Measurements from ENCODE around the gene ASCL1.

The ASCL1 gene

DNA sequence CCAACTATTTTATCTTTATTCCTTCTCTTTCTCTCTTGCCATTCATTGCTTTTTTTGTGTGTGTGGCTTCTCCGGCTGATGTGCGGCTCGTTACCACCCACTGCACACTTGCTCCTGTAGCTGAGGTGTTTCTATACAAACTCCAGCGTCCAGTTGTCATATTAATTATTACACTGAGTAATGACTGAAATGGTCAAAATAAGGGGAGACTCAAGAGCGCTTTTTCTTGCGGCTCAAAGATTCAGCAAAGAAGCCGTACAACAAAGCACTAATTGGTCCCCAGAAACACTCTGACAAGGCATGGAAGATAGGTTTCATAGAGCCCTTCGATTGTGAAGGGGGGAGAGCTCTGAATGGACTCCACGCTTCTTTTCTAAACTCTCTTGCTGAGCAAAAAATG is 5.6 kb upstream of the ASCL1 start:
- no peak for DNase-seq (ENCODE audit: low read depth)

DNA sequence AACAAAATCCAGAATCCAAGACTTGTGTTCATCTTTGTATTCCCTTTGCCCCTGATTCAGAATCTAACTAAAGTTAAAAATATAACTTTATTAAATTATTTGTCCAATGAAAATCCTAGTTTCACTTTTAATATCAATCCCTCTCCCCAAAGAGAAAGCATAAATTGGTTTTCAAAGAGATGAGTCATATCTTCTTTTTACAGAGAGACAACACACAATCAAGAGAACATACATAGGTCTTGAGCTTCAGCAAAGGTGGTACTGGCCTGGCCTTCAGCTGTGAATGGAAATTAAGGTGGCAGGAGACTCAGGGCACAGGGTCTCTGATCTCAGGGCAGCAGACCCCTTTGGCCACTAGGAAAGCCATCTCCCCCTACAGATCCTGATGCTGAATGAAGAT is 4.3 kb upstream of the ASCL1 start:
- no peak for DNase-seq (ENCODE audit: low read depth)

DNA sequence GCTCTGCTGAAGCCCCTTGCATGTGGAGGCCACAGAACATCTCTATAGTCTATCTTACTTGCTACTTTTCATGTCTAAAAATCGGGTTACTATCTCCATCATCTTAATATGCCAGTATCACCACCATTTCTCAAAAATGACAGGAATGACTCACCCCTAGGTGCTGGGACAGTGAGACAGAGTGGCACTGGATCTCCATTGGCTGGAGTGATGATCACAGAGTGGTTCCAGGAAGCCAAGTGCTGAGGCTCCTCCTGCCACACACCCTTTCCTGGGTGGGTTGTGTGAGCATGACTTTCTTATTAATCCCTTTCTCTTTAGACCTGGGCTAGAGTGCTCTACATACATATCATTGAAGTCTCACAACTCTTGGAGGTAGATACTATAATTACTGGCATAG is 3.3 kb upstream of the ASCL1 start:
- DNase-seq (ENCODE audit: low read depth) = no peak

GRCh38 chr12:102955926-102956737 is 1.3 kb upstream of the ASCL1 start:
- DNase-seq (ENCODE audit: low read depth) = no peak

- DNase-seq (ENCODE audit: low read depth) = no peak
These were observed 641 bp upstream of the ASCL1 start for GRCh38 chr12:102956738-102957327.

- DNase-seq (ENCODE audit: low read depth) = no peak
These were observed 777 bp downstream of the ASCL1 start for GRCh38 chr12:102958073-102958829.

DNA sequence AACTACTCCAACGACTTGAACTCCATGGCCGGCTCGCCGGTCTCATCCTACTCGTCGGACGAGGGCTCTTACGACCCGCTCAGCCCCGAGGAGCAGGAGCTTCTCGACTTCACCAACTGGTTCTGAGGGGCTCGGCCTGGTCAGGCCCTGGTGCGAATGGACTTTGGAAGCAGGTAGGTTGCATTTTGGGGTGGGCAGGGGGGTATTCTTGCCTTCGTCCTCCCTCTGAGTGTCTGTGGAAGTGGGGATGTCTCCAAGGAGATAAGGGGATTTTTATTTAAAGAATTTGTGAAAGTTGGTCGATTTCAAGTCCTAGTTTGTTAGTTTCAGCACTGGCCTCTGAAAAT is 1.3 kb downstream of the ASCL1 start:
- no peak for DNase-seq (ENCODE audit: low read depth)

DNA sequence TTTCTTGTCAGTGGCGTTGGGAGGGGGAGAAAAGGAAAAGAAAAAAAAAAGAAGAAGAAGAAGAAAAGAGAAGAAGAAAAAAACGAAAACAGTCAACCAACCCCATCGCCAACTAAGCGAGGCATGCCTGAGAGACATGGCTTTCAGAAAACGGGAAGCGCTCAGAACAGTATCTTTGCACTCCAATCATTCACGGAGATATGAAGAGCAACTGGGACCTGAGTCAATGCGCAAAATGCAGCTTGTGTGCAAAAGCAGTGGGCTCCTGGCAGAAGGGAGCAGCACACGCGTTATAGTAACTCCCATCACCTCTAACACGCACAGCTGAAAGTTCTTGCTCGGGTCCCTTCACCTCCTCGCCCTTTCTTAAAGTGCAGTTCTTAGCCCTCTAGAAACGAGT is 1.9 kb downstream of the ASCL1 start:
- DNase-seq (ENCODE audit: low read depth) = no peak

DNA sequence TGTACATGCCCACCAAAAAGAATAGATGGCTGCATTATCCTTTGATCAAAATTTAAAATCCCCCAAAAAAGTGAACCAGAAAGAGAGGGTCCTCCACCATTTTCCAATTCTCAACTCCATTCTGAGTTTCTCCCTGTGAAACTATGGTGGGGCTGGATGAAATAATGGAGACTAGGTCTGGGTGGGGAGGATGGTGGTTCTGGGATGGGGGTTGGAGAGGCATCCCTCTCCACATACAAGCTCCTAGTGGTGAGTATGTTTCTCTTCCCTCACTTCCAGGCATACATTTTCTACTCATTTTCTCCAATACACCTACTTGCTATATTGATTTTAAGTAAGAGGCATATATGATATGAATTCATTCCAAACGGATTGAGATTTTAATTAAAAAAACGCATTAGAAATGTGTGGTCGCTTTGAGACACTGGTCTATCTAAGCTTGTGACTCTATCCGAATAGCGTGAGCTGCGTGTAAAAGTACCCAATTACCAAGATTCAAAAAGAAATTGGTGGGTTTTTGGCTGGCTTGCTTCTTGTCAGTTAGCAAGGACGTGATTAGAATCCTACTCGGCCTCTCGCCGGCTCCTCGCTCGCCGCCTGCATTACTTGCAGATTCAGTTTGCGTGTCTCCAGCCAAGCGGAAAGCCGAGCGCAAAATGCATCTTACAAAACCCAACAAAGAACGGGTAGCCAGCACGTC is 3.4 kb downstream of the ASCL1 start:
- no peak for DNase-seq (ENCODE audit: low read depth)

DNA sequence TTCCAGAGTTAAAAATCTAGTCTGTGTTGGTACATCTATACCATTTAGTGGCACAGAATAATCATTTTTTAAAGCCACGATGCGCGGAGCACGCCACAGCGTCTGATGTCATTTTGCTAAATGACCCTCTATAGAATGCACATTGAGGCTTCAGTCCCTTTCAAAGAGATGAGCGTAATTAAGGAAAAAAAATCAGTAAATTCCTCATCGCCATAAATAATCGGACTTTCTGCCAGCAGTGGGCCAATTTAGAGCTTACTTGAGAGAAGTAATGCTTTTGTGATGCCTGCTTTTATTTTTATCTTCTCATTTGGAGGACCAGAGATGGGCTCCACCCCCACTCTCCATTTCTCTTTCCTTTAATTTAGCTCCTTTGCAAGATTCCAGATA is 4.0 kb downstream of the ASCL1 start:
- DNase-seq (ENCODE audit: low read depth) = no peak

DNA sequence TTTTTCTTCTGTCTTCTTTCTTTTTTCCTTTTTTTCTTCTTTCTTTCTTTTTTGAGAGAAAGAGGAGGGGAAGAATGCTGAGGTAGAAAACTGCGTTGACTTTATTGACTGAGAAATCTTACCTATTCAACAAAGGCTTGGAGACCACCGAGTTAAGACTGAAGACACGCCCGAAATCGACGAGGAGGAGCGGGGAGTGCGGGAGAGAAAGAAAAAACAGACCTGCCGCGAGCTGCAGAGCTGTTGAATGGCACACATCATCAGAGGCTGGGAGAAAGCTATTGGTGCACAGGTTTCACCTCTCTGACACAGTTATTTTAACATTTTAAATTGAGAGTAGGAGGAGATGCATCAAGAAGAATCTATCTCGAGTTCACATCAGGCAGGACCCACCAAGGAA is 5.1 kb downstream of the ASCL1 start:
- DNase-seq (ENCODE audit: low read depth) = no peak

- DNase-seq (ENCODE audit: low read depth) = no peak
These were observed 5.5 kb downstream of the ASCL1 start for GRCh38 chr12:102962986-102963385.

DNA sequence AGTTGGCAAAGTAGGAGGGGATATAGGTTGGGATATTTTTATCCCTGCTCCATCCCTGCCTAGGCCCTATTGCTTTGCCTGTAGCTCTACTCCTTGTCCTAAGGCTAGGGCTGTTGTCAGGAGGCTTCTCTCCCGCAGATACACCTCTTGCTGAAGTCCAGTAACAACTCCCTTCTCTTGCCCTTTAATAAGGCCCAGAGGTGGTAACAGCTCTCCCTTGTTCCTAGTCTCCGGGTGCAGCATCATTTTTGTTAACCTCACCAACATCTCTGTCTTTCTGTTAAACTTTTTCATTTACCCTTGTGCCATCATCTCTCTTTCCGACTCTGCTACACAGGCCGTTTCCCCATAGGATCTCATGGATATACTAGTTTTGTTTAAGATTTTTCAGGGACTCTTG is 6.3 kb downstream of the ASCL1 start:
- no peak for DNase-seq (ENCODE audit: low read depth)

- DNase-seq (ENCODE audit: low read depth) = no peak
These were observed 7.4 kb downstream of the ASCL1 start for GRCh38 chr12:102964872-102965271.

DNA sequence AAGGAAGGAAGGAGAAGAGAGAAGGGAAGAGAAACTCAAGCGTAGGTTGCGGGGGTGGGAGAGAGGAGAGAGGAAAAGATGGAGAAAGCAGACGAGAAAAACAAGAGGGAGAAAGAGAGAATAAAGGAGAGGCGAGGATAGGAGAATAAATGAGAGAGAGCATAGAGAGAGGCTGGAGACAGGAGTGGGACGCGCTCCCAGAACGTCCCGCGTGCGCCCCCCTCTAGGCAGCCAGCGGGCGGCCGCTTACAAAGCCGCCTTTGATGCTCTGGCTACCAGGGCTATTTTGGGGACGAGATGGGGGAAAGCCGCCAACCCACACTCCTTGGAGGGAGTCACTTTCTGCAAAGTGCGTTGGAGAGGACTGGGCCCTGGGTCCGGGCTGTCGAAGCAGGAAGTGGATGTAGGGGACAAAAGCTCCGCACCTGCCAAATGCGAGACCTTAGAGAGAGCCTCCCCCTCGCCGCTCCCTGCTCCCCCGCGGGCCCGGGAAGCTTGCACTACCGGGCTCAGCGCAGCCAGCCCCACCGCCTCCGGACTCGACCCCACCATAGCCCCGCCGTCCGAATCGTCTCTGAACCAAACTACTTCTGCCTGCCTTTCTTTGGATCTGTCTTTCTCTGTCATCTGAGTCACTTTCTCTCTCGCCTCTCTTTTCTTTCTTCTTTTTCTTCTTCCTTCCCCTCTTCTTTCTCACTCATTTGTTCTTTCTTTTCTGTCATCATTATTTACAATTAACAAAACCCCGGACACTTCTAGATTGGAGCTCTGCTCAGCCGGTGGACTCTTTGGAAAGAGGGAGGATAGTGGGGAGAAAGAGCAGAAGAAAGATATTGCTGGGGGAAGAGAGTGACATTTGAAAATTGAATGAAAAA is 8.0 kb downstream of the ASCL1 start:
- no peak for DNase-seq (ENCODE audit: low read depth)

GRCh38 chr12:102966200-102966863 is 8.9 kb downstream of the ASCL1 start:
- no peak for DNase-seq (ENCODE audit: low read depth)

- DNase-seq (ENCODE audit: low read depth) = no peak
These were observed 13.3 kb downstream of the ASCL1 start for GRCh38 chr12:102970780-102971179.

DNA sequence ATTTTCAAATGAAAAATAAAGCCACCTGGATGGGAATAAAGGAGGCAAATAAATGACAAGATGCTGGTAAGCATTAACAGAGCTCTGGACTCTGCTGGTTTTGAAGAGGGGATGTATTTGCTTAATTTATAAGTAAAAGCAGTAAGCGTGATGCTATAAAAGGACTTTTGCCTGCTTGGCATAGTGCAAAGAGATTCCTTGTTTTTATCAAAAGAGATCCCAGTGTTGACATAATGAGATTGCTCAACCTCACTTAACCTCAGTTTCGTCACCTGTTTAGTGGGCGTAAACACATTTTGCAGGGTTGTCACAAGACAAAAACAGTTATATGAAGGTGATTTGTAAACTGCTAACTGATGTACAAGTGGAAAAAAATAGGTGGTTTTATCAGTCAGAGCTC is 13.8 kb downstream of the ASCL1 start:
- no peak for DNase-seq (ENCODE audit: low read depth)

DNA sequence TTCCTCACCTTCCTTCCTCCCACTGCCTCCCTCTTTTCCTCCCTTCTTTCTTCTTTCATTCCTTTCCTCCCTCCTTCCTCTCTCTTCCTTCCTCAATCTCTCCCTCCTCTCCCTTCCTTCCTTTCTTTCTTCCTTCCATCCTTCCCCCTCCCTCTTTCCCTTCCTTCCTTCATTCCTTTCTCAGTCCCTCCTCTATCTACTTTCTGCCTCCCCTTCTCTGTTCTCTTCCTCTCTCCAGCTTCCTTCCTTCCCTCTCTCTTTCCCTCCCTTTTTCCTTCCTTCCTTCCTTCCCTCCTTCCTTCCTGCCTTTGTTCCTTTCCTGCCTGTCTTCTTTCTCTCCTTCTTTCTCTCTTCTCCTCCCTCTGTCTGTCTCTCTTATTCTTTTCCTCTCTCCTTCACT is 16.1 kb downstream of the ASCL1 start:
- no peak for DNase-seq (ENCODE audit: low read depth)

DNA sequence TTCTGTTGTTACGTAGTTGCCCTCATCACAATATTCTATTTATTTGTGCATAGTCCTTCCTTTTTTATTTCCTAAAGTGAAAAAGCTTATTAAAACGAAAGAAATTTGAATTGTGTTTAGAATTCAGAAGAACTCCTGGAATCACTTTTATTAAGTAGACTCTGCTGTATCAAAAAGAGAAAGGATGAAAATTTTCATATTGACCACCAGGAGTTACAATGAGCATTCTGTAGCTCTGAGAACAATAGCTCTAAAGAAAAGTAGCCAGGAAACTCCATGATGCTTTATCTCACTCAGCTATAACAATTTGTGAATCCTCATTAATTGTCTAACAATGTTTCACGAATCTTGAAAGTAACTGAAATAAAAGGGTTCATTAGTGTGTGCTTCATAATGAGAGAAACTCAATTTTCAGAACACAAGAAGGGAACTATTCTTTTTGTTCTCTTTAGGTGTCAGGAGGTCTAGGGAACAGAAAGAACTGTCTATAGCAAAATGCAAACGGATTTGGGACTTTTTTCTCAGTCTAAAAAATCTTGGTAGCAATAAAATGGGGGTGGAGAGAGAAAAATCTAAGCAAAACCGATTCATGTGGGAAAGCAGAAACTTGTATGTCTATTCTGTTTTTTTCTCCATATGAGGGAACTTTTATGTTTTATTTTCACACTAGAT is 19.3 kb downstream of the ASCL1 start:
- DNase-seq (ENCODE audit: low read depth) = no peak

Measured in GM04503 (cell line).